Bronchial epithelial cell (primary cell): ENCODE data around the gene SPTBN1. TPM values are rescaled to one million over a fixed set of nuclear protein-coding genes. Genes with fewer than 3 reads are reported as not detected.

Experiments
- DNase-seq: peaks from one replicate; pipeline ENCODE4 v3.0.0-alpha.2; 2010; ENCODE audit warnings: low read depth
- FAIRE-seq: peaks from 2 replicates; lab custom pipeline; 2011; peaks lifted over from hg19 to GRCh38; lab: Jason Lieb, UNC
- H3K27me3 ChIP-seq: 2 replicates; pipeline ENCODE4 v1.5.1; 2011; ENCODE audit warnings: low read length; ENCODE audit not compliant: control insufficient read depth, insufficient read depth
- H3K36me3 ChIP-seq: 2 replicates; pipeline ENCODE4 v1.5.1; 2011; ENCODE audit warnings: low read length; ENCODE audit not compliant: control insufficient read depth, insufficient read depth
- H3K4me3 ChIP-seq: 2 replicates; pipeline ENCODE4 v1.5.1; 2011; ENCODE audit warnings: mild to moderate bottlenecking, low read depth, low read length, control low read depth
- total RNA-seq: library from RNA; depleted of rRNA; stranded (reverse); fragments of >200 nt; gene quantifications from 2 replicates; pipeline ENCODE4 v1.2.1, GENCODE V29; 2014
- TF ChIP-seq, protein P1 (sequence below): IDR thresholded peaks from 2 replicates; pipeline ENCODE4 v1.5.1; 2011; ENCODE audit warnings: mild to moderate bottlenecking, moderate library complexity, low read length, control low read depth, inconsistent platforms; ENCODE audit not compliant: insufficient read depth, severe bottlenecking

SPTBN1 gene
- total RNA-seq, 1 donor from 2014 or later: 339 TPM

DNA sequence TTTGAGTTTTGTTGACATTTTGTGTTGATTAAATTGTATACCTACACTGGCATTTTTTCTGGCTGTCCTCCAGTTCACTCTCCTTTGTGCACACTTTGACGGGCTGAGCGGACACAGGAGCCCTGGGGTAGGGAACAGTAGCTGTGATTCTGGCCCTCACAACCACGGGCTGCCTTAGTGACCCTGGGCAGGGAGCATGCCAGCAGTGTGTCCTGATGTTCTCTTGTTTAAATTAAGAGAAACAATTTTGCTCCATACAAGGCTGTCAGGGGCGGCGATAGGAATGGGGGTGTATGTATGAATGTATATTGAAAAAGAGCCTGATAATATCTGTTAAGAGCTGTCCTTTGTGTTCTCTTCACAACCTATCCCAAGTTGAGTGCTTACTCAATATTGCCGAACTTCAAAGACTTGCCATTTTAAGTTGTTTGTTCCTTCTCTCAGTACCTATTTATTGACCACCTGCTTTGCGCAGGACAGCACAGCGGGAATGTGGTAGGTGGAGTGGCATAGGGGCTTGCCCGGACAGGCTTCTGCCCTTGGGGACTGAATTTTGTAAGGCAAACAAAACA, 163.6 kb downstream of the SPTBN1 start:
- TF ChIP-seq, protein P1, sequence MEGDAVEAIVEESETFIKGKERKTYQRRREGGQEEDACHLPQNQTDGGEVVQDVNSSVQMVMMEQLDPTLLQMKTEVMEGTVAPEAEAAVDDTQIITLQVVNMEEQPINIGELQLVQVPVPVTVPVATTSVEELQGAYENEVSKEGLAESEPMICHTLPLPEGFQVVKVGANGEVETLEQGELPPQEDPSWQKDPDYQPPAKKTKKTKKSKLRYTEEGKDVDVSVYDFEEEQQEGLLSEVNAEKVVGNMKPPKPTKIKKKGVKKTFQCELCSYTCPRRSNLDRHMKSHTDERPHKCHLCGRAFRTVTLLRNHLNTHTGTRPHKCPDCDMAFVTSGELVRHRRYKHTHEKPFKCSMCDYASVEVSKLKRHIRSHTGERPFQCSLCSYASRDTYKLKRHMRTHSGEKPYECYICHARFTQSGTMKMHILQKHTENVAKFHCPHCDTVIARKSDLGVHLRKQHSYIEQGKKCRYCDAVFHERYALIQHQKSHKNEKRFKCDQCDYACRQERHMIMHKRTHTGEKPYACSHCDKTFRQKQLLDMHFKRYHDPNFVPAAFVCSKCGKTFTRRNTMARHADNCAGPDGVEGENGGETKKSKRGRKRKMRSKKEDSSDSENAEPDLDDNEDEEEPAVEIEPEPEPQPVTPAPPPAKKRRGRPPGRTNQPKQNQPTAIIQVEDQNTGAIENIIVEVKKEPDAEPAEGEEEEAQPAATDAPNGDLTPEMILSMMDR: no peak
- Histone ChIP-seq H3K27me3 (no peaks in the 10 kb centered on the region), H3K4me3 (no peak overlapping the region), H3K36me3 (peaks cover 31% of the 10 kb centered on the region)
- DNase-seq (peak; percentile 70), FAIRE-seq (no peak)

GRCh38 chr2:54620948-54621347, 164.8 kb downstream of the SPTBN1 start:
- H3K36me3 ChIP-seq: peaks cover 33% of the 10 kb centered on the region
- no peak overlapping the region for H3K4me3 ChIP-seq
- TF ChIP-seq, protein P1: no peak
- FAIRE-seq (no peak), DNase-seq (no peak)
- no peaks in the 10 kb centered on the region for H3K27me3 ChIP-seq

GRCh38 chr2:54624591-54625071, 168.5 kb downstream of the SPTBN1 start:
- Histone ChIP-seq H3K36me3 (peaks cover 46% of the 10 kb centered on the region), H3K4me3 (no peak overlapping the region), H3K27me3 (no peaks in the 10 kb centered on the region)
- DNase-seq (no peak), FAIRE-seq (no peak)
- TF ChIP-seq, protein P1: no peak

DNA sequence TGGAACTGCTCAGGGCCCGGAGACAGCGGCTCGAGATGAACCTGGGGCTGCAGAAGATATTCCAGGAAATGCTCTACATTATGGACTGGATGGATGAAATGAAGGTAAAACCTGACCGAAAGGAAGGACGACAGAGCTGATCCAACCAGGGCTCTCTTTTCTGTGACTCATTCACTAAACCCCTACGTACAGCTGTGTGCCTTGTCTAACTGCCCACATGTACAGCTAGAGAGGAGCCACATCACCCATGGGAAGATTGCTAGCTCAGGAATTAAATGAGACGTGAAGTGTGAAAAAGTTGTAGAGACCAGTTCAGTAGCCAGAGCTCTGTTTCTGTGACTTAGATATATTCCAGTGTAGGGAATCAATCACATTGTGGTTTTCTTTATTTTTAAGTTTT, 170.0 kb downstream of the SPTBN1 start:
- Histone ChIP-seq H3K4me3 (no peak overlapping the region), H3K27me3 (no peaks in the 10 kb centered on the region), H3K36me3 (peaks cover 53% of the 10 kb centered on the region)
- no peak for DNase-seq
- FAIRE-seq: no peak
- TF ChIP-seq, protein P1: no peak

- Histone ChIP-seq H3K4me3 (no peak overlapping the region), H3K27me3 (no peaks in the 10 kb centered on the region), H3K36me3 (peaks cover 55% of the 10 kb centered on the region)
- TF ChIP-seq, protein P1: no peak
- no peak for DNase-seq
- no peak for FAIRE-seq
These were observed 170.8 kb downstream of the SPTBN1 start for GRCh38 chr2:54626884-54627283.

- H3K36me3 ChIP-seq: peaks cover 57% of the 10 kb centered on the region
- TF ChIP-seq, protein P1: no peak
These were observed 171.8 kb downstream of the SPTBN1 start for GRCh38 chr2:54627973-54628372.

More at GRCh38 chr2:54627973-54628372, 171.8 kb downstream of the SPTBN1 start:
- Histone ChIP-seq H3K4me3 (no peak overlapping the region), H3K27me3 (no peaks in the 10 kb centered on the region)
- FAIRE-seq (peak; percentile 18), DNase-seq (no peak)
